CD4-positive, alpha-beta T cell treated with Interleukin-6 for 4 hours (primary cell): ENCODE results near the gene LY86.
"Not testable (repeated sequence)": the region's sequence is repeated elsewhere in the genome, so short reads cannot be mapped to it uniquely, and the experiment has no call there.

Experiments
- DNase-seq: peaks from one replicate; pipeline ENCODE4 v3.0.0-alpha.2; 2020; ENCODE audit warnings: mixed read lengths

Gene LY86

GRCh38 chr6:6596529-6597328 lies 8.2 kb downstream of the LY86 start:
- no peak for DNase-seq

- DNase-seq: no peak
These were observed 9.2 kb downstream of the LY86 start for GRCh38 chr6:6597682-6598081.

- DNase-seq: no peak
These were observed 11.0 kb downstream of the LY86 start for GRCh38 chr6:6599468-6599873.

- no peak for DNase-seq
These were observed 12.4 kb downstream of the LY86 start for GRCh38 chr6:6600875-6601274.

DNA sequence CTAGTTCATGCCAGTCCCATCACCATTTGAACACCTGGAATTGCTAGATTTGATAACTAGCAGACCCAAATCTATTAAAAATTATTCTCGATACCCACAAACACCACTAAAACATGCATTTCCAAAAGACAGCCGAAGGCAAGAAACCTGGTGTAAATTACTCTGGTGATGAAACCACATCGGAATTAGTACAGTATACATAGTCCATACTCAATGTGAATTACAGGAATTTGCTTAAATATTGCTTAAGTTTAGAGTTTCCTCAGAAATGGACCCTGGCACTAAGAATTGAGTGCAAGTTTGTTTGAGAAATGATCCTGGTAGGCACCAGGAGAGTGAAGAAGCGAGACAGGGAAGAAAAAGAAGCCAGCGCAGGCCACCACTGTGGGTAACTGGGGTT lies 13.7 kb downstream of the LY86 start:
- DNase-seq: no peak

DNA sequence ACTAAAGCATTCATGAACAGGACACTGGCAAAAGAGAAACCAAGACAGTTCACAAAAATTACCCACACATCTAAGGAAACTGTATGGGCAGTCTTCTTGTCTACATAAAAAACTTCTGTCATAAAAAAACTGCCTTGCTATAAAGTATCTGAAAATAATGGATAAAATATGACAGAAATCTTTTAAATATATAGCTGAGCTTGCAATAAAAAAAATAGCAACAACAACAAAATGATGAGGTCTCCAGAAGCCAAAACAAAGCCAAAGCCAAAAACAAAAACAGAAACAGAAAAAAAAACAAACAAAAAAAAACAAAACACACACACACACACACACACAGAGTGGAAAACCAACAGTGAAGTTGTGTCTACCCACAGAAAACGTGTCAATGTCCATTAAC lies 14.8 kb downstream of the LY86 start:
- no peak for DNase-seq

DNA sequence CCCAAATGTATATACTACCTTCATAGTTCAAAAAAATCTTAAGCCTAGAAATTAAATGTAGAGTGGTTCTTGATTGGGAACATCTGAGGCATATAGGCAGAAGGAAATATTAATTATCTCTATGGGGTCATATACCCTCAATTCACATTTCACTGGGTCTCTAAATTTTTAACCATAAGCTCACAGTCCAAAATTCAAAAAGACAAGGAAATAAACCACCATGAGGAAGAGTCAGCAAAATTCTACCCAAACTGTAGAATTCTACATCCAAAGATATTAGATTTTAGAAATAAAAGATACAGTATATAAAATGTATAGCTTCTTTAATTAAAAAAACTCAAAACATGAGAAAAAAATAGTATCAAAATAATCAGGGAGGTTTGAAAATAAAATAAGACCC lies 15.5 kb downstream of the LY86 start:
- DNase-seq: no peak

DNA sequence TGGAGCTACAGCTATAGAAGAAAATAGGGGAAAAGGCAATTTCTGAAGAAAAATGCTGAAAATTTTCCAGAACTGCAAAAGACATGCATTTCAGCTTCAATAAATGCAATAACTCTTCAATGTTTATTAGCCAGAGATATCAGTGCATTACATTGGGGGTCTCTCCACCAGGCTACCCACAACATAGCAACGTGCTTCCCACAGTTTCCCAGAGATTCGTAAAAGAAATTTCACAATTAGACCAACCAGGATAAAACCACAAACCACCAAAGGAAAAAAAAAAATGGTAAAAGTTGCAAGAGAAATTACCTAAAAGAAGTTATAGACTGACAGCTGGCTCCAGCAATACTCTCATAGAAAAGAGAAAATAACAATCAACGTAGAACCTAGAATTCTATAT lies 16.0 kb downstream of the LY86 start:
- no peak for DNase-seq

DNA sequence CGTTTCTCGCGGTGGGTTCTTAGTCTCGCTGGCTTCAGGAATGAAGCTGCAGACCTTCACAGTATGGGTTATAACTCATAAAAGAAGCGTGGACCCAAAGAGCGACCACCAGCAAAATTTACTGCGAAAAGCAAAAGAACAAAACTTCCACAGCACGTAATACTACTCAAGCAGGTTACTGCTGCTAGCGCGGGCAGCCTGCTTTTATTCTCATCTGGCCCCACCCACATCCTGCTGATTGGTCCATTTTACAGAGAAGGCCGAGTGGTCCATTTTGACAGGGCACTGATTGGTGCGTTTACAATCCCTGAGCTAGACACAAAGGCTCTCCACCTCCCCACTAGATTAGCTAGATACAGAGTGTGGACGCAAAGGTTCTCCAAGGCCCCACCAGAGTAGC lies 17.4 kb downstream of the LY86 start:
- DNase-seq: no peak

GRCh38 chr6:6606391-6607030 lies 18.0 kb downstream of the LY86 start:
- not testable (repeated sequence) for DNase-seq

DNA sequence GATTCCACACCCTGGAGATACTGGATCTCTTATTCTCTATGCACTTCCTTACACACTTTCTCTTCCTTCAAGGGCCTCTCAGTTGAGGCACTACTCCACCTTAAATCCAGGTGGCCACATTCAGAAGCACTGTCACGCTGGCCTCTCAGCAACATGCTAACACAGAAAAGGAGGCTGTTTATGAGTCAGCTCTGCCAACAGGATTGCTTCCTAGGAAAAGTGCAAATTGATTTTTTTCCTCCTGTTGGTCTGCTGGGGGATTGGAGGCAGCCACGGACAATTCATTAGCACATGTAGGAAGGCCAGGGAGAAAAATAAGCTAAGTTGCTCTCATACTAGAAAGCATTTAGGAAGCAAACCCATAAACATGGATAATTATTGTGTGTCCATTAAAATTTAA lies 20.9 kb downstream of the LY86 start:
- no peak for DNase-seq

GRCh38 chr6:6610031-6610591 lies 21.6 kb downstream of the LY86 start:
- peak; percentile 52 for DNase-seq

DNA sequence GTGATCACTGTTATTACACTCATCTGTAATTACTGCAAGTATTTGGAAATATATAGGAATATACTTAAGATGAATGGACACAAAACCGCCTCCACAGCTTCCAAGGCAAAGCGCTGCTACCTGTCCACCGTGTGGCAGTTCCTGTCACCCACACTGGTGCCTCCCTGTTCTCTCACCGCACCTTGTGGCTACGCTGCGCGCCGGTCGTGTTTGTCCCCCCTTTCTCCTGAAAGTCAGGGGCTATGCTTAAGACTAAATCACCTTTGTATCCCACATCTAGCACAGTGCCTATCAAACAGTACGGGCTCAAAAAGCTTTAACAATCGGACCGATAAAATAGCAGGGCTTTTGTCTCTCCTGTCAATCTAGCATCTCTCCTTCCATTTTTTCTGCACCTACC lies 23.0 kb downstream of the LY86 start:
- DNase-seq: no peak

DNA sequence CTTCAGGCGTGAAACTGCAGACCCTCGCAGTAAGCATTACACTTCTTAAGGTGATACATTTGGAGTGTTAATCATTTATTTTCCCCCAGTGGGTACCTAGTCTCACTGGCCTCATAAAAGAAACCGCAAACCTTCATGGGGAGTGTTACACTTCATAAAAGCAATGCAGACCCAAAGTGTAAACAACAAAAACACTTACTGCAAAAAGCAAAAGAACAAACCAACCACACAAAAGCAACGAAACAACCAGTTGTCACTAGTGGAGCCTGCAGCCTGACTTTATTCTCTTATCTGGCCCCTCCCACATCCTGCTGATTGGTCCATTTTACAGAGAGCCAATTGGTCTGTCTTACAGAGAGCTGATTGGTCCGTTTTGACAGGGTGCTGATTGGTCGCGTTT lies 23.8 kb downstream of the LY86 start:
- DNase-seq: no peak

DNA sequence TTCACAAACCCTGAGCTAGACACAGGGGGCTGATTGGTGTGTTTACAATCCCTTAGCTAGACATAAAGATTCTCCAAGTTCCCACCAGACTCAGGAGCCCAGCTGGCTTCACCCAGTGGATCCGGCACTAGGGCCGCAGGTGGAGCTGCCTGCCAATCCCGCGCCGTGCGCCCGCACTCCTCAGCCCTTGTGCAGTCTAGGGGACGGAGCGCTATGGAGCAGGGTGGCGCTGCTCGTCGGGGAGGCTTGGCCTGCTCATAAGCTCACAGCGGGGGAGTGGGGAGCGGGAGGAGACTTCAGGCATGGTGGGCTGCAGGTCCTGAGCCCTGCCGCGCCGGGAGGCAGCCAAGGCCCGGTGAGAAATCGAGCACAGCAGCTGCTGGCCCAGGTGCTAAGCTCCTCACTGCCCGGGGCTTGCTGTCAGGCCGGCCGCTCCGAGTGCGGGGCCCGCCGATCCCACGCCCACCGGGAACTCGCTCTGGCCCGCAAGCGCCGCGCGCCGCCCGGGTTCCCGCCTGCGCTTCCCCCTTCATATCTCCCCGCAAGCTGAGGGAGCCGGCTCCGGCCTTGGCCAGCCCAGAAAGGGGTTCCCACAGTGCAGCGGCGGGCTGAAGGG lies 24.7 kb downstream of the LY86 start:
- not testable (repeated sequence) for DNase-seq

DNA sequence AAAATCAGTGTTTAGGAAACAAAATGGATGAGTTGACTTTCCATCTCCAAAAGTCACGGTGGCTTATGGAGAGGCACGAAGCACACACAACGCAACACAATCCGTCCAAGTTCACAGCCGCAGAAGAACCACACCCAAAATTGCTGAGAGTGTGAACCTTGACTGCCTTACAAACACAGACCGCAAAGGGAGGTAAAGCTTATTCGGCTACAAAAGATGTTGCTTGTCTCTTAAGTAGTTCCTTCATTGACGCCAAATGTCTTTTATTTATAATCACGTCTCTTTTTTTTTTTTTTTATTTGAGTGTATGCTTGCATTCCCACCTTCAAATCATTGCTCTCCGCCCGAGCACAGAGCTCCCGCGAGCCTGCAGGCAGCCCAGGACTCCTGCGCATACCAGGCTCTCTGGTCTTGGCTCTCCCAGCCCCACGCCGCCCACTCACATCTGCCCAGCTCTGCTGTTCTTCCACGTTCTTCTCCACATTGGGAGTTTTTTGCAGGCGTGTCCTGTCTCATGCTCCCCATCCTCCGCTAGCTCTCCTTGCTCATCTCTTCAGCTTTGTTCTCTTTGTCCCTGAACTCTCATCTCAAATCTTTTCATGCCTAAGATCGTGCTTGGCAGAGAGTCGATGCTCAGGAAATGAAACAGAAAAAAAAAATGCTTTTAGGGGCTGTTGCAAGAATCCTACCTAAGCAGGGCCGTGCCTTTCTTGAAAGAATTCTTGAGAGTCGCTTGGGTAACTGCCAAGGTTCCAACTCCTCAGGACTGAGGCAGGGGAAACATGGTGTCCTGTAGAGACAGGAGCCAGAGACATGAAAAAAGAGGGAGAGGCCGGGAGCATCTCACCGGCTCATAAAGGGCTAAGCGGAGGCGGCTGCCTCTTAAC lies 25.8 kb downstream of the LY86 start:
- DNase-seq: peak; percentile 43

DNA sequence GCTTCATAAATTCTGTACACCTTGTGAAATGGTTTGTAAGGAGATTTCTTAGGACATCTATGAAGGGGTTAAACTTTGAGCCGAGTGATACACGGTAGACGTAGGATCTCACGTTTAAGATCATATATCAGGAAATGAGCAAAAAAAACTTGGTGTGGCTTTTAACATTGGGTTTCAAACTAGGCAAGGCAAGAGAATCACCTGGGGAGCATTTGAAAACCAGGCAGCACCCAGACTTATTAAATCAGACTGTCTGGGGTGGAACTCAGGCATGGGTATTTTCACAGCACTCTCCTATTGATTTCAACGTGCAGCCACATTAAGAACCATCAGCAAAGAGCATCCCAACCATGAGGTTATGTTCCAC lies 26.4 kb downstream of the LY86 start:
- peak; percentile 9 for DNase-seq

DNA sequence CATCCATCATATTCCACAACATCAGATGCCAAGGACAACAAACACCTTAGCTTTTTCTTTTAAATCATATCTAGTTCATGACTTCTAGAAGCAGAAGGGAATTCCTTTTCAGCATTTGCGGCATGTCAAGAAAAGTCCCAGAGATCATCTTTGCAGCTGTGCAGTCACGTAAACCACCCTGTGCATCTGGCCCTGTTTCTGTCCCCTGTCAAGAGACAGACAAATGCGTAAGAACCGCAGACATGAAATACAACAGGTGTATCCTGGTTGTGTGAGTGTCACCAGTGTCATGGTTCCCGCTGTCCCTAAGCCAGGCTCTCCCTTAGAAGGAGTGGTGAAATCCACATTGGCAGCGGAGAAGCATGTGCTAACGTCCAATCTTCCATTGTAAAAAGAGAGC lies 28.1 kb downstream of the LY86 start:
- DNase-seq: no peak

DNA sequence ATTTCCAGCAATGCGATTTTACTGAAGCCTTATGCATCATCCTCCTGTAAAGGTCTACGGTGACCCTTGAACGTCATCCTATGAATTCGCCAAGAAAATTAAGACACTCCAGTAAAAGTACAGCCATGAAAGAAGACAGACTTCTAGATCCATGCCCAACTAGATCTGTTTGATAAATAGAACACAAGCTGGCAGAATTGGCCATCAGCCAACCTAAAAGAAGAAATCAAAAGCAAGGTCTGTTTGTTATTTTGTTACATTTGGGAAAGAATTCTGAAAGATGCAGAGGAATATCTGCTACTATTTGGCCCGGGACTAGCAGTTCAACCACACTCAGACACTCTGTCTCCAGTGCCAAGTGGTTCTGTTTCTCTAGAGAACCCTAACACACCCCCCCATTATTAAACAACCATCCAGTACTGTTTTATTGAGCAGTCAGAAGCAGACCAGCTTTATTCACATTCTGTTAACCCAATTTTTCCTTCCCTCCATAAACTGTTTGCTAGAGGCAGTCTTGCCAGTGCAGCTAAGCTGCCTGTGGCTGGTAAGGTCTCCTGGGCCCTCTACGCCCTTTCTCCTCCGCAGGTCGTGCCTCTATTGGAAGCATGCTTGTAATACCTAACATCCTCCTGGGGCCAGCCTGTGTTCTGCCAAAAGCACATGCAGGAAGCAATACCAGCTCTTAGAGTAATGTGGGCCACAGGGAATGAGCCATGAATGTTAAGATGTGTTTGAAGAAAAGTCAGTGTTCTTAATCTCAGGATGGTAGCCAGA lies 30.7 kb downstream of the LY86 start:
- no peak for DNase-seq

- DNase-seq: no peak
These were observed 32.4 kb downstream of the LY86 start for GRCh38 chr6:6620766-6621425.

- DNase-seq: no peak
These were observed 34.0 kb downstream of the LY86 start for GRCh38 chr6:6622501-6622900.

GRCh38 chr6:6623553-6623952 lies 35.0 kb downstream of the LY86 start:
- no peak for DNase-seq
